Tibial nerve (tissue), 4 donors: ENCODE results near the gene HTRA2.

Source experiments
- EP300 ChIP-seq, 2 donors: sonication (generic); formaldehyde crosslinking; IDR thresholded peaks; one replicate each; pipeline ENCODE4 v1.6.1; 2017; ENCODE audit warnings: antibody characterized with exemption in 2 of 2, mild to moderate bottlenecking in 1 of 2
- POLR2A ChIP-seq, 2 donors: fragments of 450-650 bp; IDR thresholded peaks; one replicate each; pipeline ENCODE4 v1.6.1; 2017; ENCODE audit warnings: antibody characterized with exemption in 2 of 2, mild to moderate bottlenecking in 2 of 2, moderate library complexity in 2 of 2
- TF ChIP-seq, protein P1 (sequence below), 5 experiments: fragments of 200-600 bp in 3 of 5; fragments of 450-650 bp in 2 of 5; sonication (generic) in 3 of 5; IDR thresholded peaks; one replicate each; pipeline ENCODE4 v1.5.1; 2016 to 2019; ENCODE audit warnings: antibody characterized with exemption in 5 of 5, mild to moderate bottlenecking in 3 of 5, moderate library complexity in 2 of 5

DNA sequence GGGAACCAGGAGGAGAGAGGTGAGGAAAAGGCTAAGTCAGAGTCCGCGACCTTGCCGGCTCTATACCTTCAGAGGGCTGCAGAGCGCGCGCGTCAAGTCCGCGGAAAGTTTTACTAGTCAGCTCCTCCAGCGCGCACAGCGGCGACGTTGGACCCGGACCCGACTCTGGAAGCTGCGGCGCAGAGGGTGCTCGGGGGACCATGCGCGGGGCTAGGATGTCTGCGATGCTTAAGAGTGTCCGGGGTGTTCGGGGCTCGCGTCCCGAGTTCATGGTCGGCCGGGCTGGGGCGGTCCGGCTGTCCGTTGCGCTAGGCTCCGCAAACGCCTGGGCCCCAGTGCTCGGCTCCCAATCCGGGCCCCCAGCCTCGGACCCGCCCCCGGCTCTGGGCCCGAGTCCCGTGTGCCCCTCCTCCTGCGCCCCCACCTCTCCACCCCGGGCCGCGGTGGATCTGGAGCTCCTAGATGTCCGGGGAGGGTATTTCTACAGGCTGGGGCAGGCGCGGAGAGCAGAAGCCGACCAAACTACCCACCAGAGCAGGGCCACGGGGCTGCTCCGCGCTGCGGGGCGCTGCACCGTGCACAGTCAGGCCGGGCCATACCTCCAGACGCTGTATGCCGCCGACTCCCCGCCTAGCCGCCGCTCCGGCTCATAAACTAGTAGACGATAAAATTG, 30.3 kb upstream of the HTRA2 start, which contains the start of gene LBX2:
- TF ChIP-seq EP300 (IDR thresholded peaks at IDR 0.05) (no peak), POLR2A (IDR thresholded peaks at IDR 0.05) (no peak)
- TF ChIP-seq, protein P1, sequence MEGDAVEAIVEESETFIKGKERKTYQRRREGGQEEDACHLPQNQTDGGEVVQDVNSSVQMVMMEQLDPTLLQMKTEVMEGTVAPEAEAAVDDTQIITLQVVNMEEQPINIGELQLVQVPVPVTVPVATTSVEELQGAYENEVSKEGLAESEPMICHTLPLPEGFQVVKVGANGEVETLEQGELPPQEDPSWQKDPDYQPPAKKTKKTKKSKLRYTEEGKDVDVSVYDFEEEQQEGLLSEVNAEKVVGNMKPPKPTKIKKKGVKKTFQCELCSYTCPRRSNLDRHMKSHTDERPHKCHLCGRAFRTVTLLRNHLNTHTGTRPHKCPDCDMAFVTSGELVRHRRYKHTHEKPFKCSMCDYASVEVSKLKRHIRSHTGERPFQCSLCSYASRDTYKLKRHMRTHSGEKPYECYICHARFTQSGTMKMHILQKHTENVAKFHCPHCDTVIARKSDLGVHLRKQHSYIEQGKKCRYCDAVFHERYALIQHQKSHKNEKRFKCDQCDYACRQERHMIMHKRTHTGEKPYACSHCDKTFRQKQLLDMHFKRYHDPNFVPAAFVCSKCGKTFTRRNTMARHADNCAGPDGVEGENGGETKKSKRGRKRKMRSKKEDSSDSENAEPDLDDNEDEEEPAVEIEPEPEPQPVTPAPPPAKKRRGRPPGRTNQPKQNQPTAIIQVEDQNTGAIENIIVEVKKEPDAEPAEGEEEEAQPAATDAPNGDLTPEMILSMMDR (IDR thresholded peaks at IDR 0.05), result no peak
